Gastrocnemius medialis (tissue), 4 donors: ENCODE measurements around the gene IL20RB.

Experiments
- CTCF ChIP-seq, 5 experiments: fragments of 450-650 bp in 3 of 5; fragments of 200-600 bp in 2 of 5; sonication (generic) in 2 of 5; IDR thresholded peaks in 4 of 5; conservative IDR thresholded peaks in 1 of 5; 1 replicate in 4 of 5; 2 replicates in 1 of 5; pipeline ENCODE4 v1.5.1; 2016 to 2019; ENCODE audit warnings: antibody characterized with exemption in 5 of 5, mild to moderate bottlenecking in 3 of 5, moderate library complexity in 3 of 5
- POLR2A ChIP-seq, 2 donors: fragments of 450-650 bp; IDR thresholded peaks; one replicate each; pipeline ENCODE4 v1.6.1; 2017; ENCODE audit warnings: antibody characterized with exemption in 2 of 2, mild to moderate bottlenecking in 2 of 2, moderate library complexity in 2 of 2

DNA sequence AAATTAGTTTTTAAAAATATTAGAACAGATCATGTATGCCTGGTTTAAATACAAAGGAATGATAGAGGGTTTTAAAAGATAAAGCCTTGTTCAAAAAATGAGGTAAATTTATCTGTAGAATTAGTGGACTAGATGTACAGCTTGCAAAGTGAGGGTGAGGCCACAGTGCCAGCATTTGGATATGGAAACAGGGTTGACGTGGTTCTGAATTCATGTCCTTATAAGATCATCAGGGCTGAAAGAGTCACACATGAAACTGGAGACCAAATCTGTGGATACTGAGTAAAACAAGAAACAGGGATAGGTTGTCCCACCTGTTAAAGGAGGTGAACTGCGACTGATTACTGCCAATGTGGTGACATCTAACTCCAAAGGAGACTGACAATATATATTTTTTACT lies 49.5 kb upstream of the IL20RB start:
- TF ChIP-seq CTCF (IDR thresholded peaks at IDR 0.05 in 4 of 5, conservative IDR thresholded peaks at IDR 0.05 in 1 of 5) (no peak), POLR2A (IDR thresholded peaks at IDR 0.05) (no peak)
